ENCODE measurements around the gene JAG1.

GRCh38 chr20:10647909-10648308 lies 25.9 kb downstream of the JAG1 start:
- TF ChIP-seq EZH2 (IDR thresholded peaks at IDR 0.05; ENCODE audit: borderline replicate concordance, low read depth, low read length, severe bottlenecking): no peak
- TF ChIP-seq POLR2A (IDR thresholded peaks at IDR 0.05; ENCODE audit: low read depth, low read length): no peak
- TF ChIP-seq CTCF (IDR thresholded peaks at IDR 0.05; ENCODE audit: extremely low read depth in 1 of 2, insufficient read depth in 1 of 2, low read depth in 1 of 2, low read length in 2 of 2): no peak

Measured in endothelial cell of umbilical vein (primary cell).